Measurements from ENCODE around the gene EML6. TPM values are rescaled to one million over a fixed set of nuclear protein-coding genes. Genes with fewer than 3 reads are reported as not detected.

Gene EML6
- total RNA-seq, 1 experiment from 2014 or later = 15.7 TPM

DNA sequence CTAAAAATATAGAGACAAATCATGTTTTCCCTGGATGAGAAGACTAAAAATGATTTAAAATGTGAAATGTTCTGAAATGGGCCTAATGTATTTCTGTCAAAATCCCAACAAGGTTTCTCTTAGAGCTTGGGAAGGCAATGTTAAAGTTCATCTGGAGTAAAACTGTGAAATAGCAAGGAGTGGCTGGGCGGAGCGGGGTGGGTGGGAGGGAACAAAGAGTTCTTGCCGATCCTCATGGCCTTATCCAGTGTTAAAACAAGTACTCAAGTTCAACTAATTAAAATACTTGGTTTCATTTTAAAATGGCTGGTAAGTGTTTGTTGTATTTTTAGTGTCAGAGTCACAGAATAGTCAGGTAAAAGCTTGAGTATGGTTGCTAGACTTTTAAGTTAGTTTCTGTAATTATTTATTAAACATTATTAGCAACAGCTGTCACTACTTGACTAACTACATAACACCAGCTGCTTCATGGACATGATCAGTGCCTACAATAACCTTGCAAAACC, 239.5 kb downstream of the EML6 start:
- Histone ChIP-seq H3K9ac (ENCODE audit: low read length) (no peak overlapping the region), H3K79me2 (ENCODE audit: low read length) (no peaks in the 10 kb centered on the region), H3K36me3 (ENCODE audit: low read depth, low read length) (no peaks in the 10 kb centered on the region), H3K4me2 (ENCODE audit: low read length) (no peak overlapping the region), H3K4me1 (ENCODE audit: insufficient read depth, low read length) (peaks cover 15% of the 10 kb centered on the region), H4K20me1 (ENCODE audit: low read length) (no peaks in the 10 kb centered on the region), H3K9me3 (ENCODE audit: low read length) (no peaks in the 10 kb centered on the region), H2AFZ (ENCODE audit: low read length) (no peak overlapping the region), H3K27ac (ENCODE audit: low read length) (no peak overlapping the region), H3K4me3 (ENCODE audit: low read length) (no peak overlapping the region), H3K27me3 (ENCODE audit: low read length) (no peaks in the 10 kb centered on the region), H3K9me2 (replicated peaks; ENCODE audit: low read length) (no peaks in the 10 kb centered on the region), H3F3A (ENCODE audit: low read length, unreplicated experiment) (no peaks in the 10 kb centered on the region)
- intact Hi-C loops (cut with micrococcal nuclease) = no loop called here
- no TSS peak for BruUV-seq (replicated peaks)
- ATAC-seq = no peak
- DNase-seq = no peak
- ChIA-PET POLR2A (ENCODE audit: unreplicated experiment) (no interaction called here), CTCF (no interaction called here)
- no peak for TF ChIP-seq EZH2phosphoT487 (IDR thresholded peaks at IDR 0.05; ENCODE audit: borderline replicate concordance, low read length)
- TF ChIP-seq CTCF (conservative IDR thresholded peaks at IDR 0.05; ENCODE audit: low read depth, low read length) = no peak
- TF ChIP-seq EZH2 (IDR thresholded peaks at IDR 0.05; ENCODE audit: low read length, unreplicated experiment) = no peak

DNA sequence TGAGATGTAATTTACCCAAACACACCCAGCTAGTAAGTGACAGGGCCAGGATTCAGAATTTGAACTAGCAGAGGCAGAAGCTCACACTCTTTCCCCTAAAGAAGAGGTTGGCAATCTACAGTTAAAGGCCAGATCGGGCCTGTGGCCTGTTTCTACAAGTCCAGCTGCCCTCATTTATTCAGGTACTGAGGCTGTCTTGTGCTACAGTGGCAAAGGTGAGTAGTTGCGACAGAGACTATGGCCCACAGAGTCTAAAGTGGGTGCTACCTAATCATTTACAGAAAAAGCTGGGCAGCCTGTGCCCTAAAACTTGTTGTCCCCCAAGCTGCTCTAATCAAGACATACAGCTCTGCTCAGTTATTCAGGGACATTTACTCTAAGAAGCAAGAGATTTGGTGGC, 240.0 kb downstream of the EML6 start:
- Histone ChIP-seq H3K27me3 (ENCODE audit: low read length) (no peaks in the 10 kb centered on the region), H3K9me2 (replicated peaks; ENCODE audit: low read length) (no peaks in the 10 kb centered on the region), H3F3A (ENCODE audit: low read length, unreplicated experiment) (no peaks in the 10 kb centered on the region), H3K27ac (ENCODE audit: low read length) (no peak overlapping the region), H2AFZ (ENCODE audit: low read length) (no peak overlapping the region), H3K79me2 (ENCODE audit: low read length) (no peaks in the 10 kb centered on the region), H3K4me1 (ENCODE audit: insufficient read depth, low read length) (peaks cover 15% of the 10 kb centered on the region), H3K4me3 (ENCODE audit: low read length) (no peak overlapping the region), H3K9me3 (ENCODE audit: low read length) (no peaks in the 10 kb centered on the region), H3K4me2 (ENCODE audit: low read length) (no peak overlapping the region), H3K36me3 (ENCODE audit: low read depth, low read length) (0 out of 2 replicates have a peak, but pooled peaks cover 3% of the 10 kb centered on the region), H4K20me1 (ENCODE audit: low read length) (no peaks in the 10 kb centered on the region), H3K9ac (ENCODE audit: low read length) (no peak overlapping the region)
- POLR2A ChIA-PET (ENCODE audit: unreplicated experiment) = no interaction called here
- CTCF ChIA-PET = no interaction called here
- TF ChIP-seq EZH2 (IDR thresholded peaks at IDR 0.05; ENCODE audit: low read length, unreplicated experiment) = no peak
- no peak for TF ChIP-seq EZH2phosphoT487 (IDR thresholded peaks at IDR 0.05; ENCODE audit: borderline replicate concordance, low read length)
- no peak for TF ChIP-seq CTCF (conservative IDR thresholded peaks at IDR 0.05; ENCODE audit: low read depth, low read length)
- DNase-seq (no peak), ATAC-seq (no peak)
- intact Hi-C loops (cut with micrococcal nuclease) = no loop called here
- BruUV-seq (replicated peaks) = no TSS peak

- Histone ChIP-seq H3K9me2 (replicated peaks; ENCODE audit: low read length) (no peaks in the 10 kb centered on the region), H3K4me2 (ENCODE audit: low read length) (no peak overlapping the region), H3K9me3 (ENCODE audit: low read length) (no peaks in the 10 kb centered on the region), H3K27ac (ENCODE audit: low read length) (peak overlapping the region; percentile 24; the same call in 1 of the 2 replicates), H3K4me3 (ENCODE audit: low read length) (no peak overlapping the region), H4K20me1 (ENCODE audit: low read length) (no peaks in the 10 kb centered on the region), H3F3A (ENCODE audit: low read length, unreplicated experiment) (no peaks in the 10 kb centered on the region), H3K79me2 (ENCODE audit: low read length) (no peaks in the 10 kb centered on the region), H3K36me3 (ENCODE audit: low read depth, low read length) (peaks cover 9% of the 10 kb centered on the region; the same call in 1 of the 2 replicates), H2AFZ (ENCODE audit: low read length) (no peak overlapping the region), H3K4me1 (ENCODE audit: insufficient read depth, low read length) (peaks cover 15% of the 10 kb centered on the region), H3K27me3 (ENCODE audit: low read length) (no peaks in the 10 kb centered on the region), H3K9ac (ENCODE audit: low read length) (no peak overlapping the region)
- DNase-seq (peak; percentile 40), ATAC-seq (peak; percentile 31; the same call in 1 of the 2 replicates)
- ChIA-PET POLR2A (ENCODE audit: unreplicated experiment) (no interaction called here), CTCF (no interaction called here)
- no TSS peak for BruUV-seq (replicated peaks)
- intact Hi-C loops (cut with micrococcal nuclease) = no loop called here
- TF ChIP-seq EZH2phosphoT487 (IDR thresholded peaks at IDR 0.05; ENCODE audit: borderline replicate concordance, low read length) = no peak
- TF ChIP-seq CTCF (conservative IDR thresholded peaks at IDR 0.05; ENCODE audit: low read depth, low read length) = no peak
- no peak for TF ChIP-seq EZH2 (IDR thresholded peaks at IDR 0.05; ENCODE audit: low read length, unreplicated experiment)
Observed at GRCh38 chr2:54964271-54964670, 240.8 kb downstream of the EML6 start.
